ENCODE data around the gene MEIOB. TPM values are rescaled to one million over a fixed set of nuclear protein-coding genes. Genes with fewer than 3 reads are reported as not detected.
"Not testable (repeated sequence)": the region's sequence is repeated elsewhere in the genome, so short reads cannot be mapped to it uniquely, and the experiment has no call there.

The MEIOB gene
- total RNA-seq, 1 donor from 2014 or later, result not detected

GRCh38 chr16:1884889-1885288 is 12.9 kb upstream of the MEIOB start:
- ATAC-seq (ENCODE audit: low read depth) (no peak), DNase-seq (no peak)
- intact Hi-C loops (cut with micrococcal nuclease), result no loop called here
- Mint-ChIP-seq H3K36me3 (ENCODE audit: low read depth) (no peaks in the 10 kb centered on the region), H3K27me3 (peaks cover 9% of the 10 kb centered on the region), H3K27ac (no peak overlapping the region), H3K4me1 (no peaks in the 10 kb centered on the region), H3K9me3 (no peaks in the 10 kb centered on the region), H3K4me3 (no peak overlapping the region)
- ChIA-PET POLR2A (no interaction called here), CTCF (no interaction called here)
- no peak for TF ChIP-seq CTCF (IDR thresholded peaks at IDR 0.05)

DNA sequence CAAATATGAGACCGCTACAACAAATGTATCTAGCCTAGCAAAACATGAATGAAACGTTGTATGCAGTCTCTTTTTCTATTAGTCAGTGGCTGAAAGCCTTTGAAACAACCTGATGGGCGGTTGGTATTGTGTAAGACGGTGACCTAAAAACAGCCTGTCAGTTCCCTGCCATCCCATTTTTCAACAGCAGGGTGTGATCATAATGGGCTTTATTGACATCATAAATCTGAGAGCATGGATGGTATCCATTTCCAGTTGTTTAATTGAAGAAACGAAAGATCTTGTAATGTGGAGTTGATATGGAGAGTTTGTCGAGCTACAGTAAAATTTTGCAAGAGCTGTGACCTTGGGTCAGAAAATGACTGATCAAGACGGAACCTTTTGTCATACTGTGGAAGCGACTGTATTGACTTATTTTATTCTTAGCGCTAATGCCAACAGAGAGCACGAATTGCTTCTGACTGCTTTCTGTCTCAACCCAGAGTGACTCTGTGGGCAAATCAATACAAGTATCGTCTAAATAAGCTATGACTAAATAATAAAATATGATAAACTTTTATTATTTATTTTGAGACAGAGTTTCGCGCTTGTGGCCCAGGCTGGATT is 12.3 kb upstream of the MEIOB start:
- DNase-seq (no peak), ATAC-seq (ENCODE audit: low read depth) (no peak)
- CTCF ChIA-PET, result no interaction called here
- Mint-ChIP-seq H3K4me1 (no peaks in the 10 kb centered on the region), H3K9me3 (no peaks in the 10 kb centered on the region), H3K4me3 (no peak overlapping the region), H3K27me3 (peaks cover 11% of the 10 kb centered on the region), H3K27ac (no peak overlapping the region), H3K36me3 (ENCODE audit: low read depth) (no peaks in the 10 kb centered on the region)
- intact Hi-C loops (cut with micrococcal nuclease), result no loop called here
- POLR2A ChIA-PET, result no interaction called here
- no peak for TF ChIP-seq CTCF (IDR thresholded peaks at IDR 0.05)

GRCh38 chr16:1881172-1881571 is 9.2 kb upstream of the MEIOB start:
- intact Hi-C loops (cut with micrococcal nuclease); ATAC-seq (ENCODE audit: low read depth); CTCF ChIA-PET; H3K36me3 Mint-ChIP-seq (ENCODE audit: low read depth); H3K27ac Mint-ChIP-seq; H3K9me3 Mint-ChIP-seq; H3K4me1 Mint-ChIP-seq; H3K4me3 Mint-ChIP-seq; POLR2A ChIA-PET; DNase-seq: not testable (repeated sequence)
- H3K27me3 Mint-ChIP-seq, result peaks cover 21% of the 10 kb centered on the region

DNA sequence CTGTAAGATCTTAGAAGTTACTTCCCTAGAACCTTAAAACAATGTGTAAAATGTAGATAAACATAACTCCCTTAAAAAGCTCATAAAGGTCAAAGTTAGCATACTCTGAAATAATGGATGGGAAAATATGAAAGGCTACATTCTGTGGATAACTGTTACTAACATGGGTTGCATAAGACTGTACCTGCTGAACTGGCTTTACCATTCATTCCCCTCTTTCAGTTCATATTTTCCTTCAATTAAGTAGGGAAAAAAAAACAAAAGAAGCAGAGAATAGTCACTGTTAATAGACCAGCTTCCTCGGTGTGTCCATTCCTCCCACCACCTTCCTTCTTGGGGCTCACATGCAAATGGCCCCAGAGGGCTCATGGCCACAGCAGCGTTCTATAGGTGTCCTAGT is 7.5 kb upstream of the MEIOB start:
- Mint-ChIP-seq H3K4me1 (no peaks in the 10 kb centered on the region), H3K27me3 (peaks cover 23% of the 10 kb centered on the region), H3K4me3 (no peak overlapping the region), H3K36me3 (ENCODE audit: low read depth) (no peaks in the 10 kb centered on the region), H3K27ac (no peak overlapping the region), H3K9me3 (no peaks in the 10 kb centered on the region)
- CTCF ChIA-PET, result no interaction called here
- TF ChIP-seq CTCF (IDR thresholded peaks at IDR 0.05), result no peak
- POLR2A ChIA-PET, result no interaction called here
- DNase-seq, result no peak
- intact Hi-C loops (cut with micrococcal nuclease), result no loop called here
- no peak for ATAC-seq (ENCODE audit: low read depth)

- ATAC-seq (ENCODE audit: low read depth), result no peak
Observed at GRCh38 chr16:1878256-1878655, 6.3 kb upstream of the MEIOB start.

More at GRCh38 chr16:1878256-1878655, 6.3 kb upstream of the MEIOB start:
- Mint-ChIP-seq H3K27me3 (peaks cover 19% of the 10 kb centered on the region), H3K9me3 (no peaks in the 10 kb centered on the region), H3K4me3 (no peak overlapping the region), H3K4me1 (no peaks in the 10 kb centered on the region), H3K36me3 (ENCODE audit: low read depth) (no peaks in the 10 kb centered on the region), H3K27ac (no peak overlapping the region)
- intact Hi-C loops (cut with micrococcal nuclease), result no loop called here
- no peak for DNase-seq
- ChIA-PET CTCF (no interaction called here), POLR2A (no interaction called here)
- TF ChIP-seq CTCF (IDR thresholded peaks at IDR 0.05), result no peak

All from activated B cell treated with CpG ODN at 0.5 μM for 24 hours (primary cell).